ENCODE data around the gene NFIC.

NFIC gene

GRCh38 chr19:3515891-3516422 is 149.6 kb downstream of the NFIC start:
- DNase-seq: no peak

- no peak for DNase-seq
Measured at GRCh38 chr19:3516675-3517207, 150.4 kb downstream of the NFIC start.

- no peak for DNase-seq
Measured at GRCh38 chr19:3517638-3518037, 151.3 kb downstream of the NFIC start.

GRCh38 chr19:3518255-3518654 is 151.9 kb downstream of the NFIC start:
- DNase-seq: no peak

- no peak for DNase-seq
Measured at GRCh38 chr19:3518659-3519058, 152.3 kb downstream of the NFIC start.
